Inflammatory macrophage treated with lipopolysaccharide for 1 hour (primary cell): ENCODE results near the gene GRK2.
"Not testable (repeated sequence)": the region's sequence is repeated elsewhere in the genome, so short reads cannot be mapped to it uniquely, and the experiment has no call there.

ENCODE experiments used
- DNase-seq, 2 donors: peaks; one replicate each; pipeline ENCODE4 v3.0.0-alpha.2; 2020 to 2022

GRK2 gene

GRCh38 chr11:67266449-67267187 lies at the start of gene GRK2:
GRK2 (plus strand) TSS chr11:67266473; CDS start chr11:67266700, 227 bp downstream.
- DNase-seq, result no peak

DNA sequence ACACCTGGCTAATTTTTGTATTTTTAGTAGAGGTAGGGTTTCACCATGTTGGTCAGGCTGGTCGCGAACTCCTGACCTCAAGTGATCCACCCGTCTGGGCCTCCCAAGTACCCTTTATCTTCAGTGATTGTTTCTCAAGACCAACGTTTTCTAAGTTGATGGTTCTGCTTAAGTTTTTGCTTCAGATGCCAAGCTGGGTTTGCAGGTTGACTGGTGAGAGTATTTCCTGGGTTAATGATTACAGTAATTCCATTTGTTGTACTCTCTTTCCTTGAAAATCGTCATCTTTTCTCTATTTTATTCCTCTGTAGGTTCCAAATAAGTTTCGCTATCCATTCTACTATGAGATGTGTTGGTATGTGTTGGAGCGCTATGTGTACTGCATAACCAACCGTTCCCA lies 38.5 kb upstream of the GRK2 start:
- DNase-seq, result no peak

DNA sequence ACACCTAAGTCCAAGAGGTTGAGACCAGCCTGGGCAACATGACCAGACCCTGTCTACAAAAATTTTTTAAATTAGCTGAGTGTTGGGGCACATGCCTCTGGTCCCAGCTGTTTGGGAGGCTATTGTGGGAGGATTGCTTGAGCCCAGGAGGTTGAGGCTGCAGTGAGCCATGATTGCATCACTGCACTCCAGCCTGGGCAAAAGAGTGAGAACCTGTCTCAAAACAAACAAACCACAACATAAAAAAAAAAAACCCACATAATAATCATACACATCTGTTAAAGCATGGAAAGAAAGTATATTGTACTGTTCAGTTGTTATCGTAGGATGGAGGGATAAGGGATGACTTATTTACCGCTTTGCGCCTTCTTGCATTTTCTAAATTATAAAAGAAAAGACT lies 35.9 kb upstream of the GRK2 start:
- DNase-seq, result no peak

DNA sequence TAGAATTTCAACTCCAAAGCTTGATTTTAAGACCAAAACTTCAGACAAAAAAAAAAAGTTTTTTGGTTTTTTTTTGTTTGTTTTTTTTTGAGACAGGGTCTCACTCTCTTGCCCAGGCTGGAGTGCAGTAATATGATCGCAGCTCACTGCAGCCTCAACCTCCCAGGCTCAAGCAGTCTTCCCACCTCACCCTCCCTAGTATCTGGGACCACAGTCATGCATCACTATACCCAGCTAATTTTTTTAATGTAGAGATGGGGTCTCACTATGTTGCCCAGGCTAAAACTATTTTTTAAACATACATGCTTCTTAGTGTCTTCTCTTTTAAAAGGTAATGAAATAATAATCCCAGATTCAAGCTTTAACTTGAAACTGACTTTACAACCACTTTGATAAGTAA lies 35.4 kb upstream of the GRK2 start:
- no peak for DNase-seq

- no peak for DNase-seq
These were observed 32.6 kb upstream of the GRK2 start for GRCh38 chr11:67233584-67234190.

DNA sequence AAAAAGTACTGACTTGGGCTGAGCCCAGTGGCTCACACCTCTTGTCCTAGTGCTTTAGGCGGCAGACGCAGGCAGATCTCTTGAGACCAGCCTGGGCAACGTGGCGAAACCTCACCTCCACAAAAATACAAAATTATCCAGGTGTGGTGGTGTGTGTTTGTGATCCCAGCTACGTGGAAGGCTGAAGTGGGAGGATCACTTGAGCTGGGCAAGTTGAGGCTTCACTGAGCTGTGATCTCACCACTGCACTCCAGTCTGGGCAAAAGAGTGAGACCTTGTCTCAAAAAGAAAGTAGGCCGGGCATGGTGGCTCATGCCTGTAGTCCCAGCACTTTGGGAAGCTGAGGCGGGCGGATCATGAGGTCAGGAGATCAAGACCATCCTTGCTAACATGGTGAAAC lies 31.7 kb upstream of the GRK2 start:
- DNase-seq, result not testable (repeated sequence)

- DNase-seq, result no peak
These were observed 28.7 kb upstream of the GRK2 start for GRCh38 chr11:67237574-67237973.

DNA sequence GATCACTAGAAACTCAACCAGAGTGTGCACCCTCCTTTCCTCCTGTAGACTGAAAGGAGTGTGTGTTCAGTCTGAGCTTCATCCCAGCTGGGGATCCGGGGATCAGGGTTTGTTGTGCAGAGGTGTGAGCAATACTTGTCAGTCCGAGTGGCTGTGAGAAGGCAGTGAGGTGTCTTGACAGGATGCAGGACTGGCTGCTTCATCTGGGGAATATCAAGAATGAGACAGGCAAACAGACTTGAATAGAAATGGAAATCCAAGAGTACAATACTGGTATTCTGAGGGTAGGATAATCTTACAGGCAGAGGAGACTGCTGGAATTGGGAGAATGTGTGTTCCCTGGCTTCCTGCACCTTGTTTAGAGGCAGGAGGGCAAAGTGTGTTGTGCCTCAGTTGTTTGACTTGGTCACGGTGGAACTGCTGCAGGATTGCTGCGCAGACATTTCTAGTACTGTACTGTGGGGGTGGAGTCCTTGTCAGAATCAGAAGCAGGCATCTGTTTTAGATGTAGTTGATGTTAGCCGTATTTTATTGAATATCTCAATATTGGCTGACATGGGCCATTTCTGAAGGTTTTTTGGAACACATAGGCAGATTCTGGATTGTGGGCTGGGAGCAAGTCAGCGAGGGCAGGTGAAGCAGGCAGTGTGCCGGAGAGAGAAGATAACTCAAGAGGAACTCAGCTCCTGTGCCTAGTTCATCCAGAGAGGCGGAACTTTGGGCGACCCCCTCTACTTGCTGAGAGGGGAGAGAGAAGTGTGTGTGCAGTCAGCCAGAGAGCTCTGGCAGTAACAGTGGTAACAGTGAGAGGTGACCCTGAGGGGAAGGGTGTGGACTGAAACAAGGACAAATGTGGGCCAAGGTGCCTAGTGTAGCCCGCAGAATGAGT lies 27.1 kb upstream of the GRK2 start:
- no peak for DNase-seq

GRCh38 chr11:67239783-67240575 lies 26.3 kb upstream of the GRK2 start:
- DNase-seq, result peak; percentile 90 to 96

DNA sequence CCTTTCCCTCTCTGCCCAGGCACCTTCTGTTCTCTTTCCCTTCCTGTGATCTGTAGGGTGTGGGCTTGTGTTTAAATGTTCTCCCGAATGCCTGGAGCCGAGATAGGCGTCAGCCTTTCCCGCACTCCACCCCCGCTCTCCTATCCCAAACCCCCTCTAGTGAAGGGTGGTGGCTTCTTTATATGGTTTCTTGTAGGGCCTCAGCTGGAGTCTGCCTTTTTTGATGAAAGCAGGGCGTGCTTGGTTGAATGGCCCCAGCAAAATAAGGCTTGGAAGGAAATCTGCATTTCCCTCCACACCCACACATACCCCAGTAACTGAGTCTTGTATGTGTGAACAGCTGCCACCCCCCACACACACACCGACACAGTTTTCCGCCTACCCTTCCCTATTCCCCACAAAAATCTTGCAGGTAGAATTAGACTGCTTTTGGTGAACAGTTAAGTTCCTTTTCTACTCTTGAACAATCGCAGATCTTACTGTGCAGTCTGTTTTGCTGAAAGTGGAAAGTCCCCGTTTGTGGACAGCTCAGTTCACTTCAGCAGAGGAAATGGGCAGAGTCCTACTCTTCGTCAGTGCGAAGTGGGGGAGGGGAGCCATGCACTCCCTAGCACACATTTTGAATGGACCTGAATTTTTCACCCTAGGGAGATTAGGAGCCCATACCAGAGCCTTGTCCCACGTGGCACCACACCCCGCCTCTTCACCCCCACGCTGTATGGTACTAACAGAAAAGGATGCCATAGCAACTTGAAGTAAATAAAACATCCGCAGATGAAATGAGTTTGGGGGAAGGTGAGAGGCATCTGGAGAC lies 25.5 kb upstream of the GRK2 start:
- peak; percentile 86 to 89 for DNase-seq

DNA sequence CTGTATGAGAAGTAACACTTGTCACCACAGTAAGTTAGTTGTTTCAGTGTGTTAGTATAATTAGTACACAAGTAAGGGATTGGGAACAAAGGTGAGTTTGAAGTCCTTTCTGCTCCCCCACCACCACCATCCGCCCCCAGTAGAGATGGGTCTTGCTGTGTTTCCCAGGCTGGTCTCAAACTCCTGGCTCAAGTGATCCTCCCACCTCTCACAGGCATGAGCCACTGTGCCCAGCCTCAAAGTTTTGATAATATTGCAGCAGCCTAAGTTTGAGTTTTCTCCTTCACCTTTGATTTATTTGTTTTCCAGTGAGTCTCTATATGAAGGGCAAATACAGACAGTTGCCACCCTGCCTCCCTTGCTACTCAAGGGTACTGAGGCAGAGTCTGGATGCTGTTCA lies 23.7 kb upstream of the GRK2 start:
- no peak for DNase-seq

DNA sequence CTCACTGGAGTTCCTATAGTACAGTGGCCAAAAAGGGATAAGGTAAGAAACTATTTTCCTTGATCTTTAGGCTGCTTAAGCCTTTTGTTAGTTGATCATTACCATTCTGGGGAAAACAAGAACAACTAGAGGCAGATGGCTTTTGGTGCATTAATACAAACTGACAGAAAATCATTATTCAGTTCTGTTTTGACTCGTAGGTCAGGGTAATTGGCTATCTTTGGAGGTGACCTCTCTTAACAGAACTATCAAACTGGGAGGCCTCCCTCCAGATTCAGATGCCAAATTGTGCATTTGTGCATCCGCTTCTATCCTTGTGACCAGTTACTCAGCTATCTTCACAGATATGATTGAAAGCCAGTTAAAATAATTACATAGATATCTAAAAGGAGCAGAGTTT lies 23.2 kb upstream of the GRK2 start:
- DNase-seq, result no peak

- DNase-seq, result no peak
These were observed 21.2 kb upstream of the GRK2 start for GRCh38 chr11:67245046-67245445.

DNA sequence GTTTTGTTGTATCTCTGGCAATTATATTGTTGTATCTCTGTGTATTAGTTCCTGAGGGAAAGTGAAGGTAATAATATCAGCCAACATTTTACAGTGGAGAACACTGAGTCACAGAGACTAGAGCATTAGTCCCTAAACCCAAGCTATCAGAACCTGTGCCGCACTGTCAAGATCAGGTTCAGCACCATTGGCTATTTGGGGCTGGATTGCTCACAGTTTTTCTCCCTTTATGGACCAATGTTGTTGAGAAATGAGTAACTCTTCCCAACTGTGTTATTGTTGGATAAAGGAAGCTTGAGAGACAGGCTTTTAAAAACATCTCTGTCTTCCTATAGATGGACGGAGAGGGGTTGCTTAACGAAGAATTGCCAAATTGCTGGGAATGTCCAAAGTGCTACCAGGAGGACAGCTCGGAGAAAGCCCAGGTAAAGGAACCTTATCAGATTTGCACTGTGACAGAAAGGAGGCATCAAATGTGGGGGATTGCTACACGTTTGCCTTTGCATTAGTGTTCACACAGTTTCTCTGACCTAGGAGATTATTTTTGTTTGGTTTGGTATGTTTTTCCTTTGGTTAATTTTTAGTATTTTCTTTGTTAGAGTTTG lies 18.2 kb upstream of the GRK2 start:
- DNase-seq, result no peak

DNA sequence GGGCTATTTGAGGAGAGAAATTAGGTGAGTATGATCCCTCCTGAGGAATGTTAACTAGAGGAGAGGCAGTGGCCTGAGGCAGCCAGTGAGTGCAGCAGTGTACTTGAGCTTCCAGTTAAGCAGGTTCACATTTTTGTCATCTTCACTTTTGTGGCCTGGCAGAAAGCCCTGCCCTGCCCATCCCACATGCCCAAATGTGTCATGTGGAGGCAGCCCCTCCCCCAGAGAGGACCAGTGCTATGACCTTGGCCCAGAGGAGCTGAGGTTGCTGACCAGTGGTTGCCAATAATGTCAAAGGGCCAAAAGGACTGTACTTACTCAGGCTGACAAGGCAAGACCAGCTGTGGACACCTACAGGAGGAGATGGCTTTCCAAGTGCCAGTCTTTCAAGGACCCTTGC lies 17.6 kb upstream of the GRK2 start:
- DNase-seq, result no peak

GRCh38 chr11:67250059-67251043 lies 15.9 kb upstream of the GRK2 start:
- DNase-seq, result no peak

DNA sequence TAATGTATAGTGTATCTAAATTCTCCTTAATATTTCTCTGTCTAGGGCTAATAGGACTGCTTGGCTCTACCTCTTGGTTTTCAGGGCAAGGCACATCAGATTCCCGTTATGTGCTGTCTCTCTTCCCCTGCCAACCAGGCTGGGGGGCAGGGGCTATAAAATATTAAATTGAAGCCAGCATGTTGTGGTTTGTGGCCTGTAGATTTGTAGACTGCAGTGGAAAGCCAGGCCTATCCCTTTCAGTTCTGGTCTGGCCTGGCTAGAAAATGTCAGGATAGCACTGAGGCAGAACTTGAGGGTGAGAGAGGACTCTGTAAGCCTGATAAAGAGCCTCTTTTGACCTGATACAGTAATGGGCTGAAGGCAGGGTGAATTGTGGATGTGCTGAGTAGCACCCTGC lies 14.4 kb upstream of the GRK2 start:
- DNase-seq, result no peak

DNA sequence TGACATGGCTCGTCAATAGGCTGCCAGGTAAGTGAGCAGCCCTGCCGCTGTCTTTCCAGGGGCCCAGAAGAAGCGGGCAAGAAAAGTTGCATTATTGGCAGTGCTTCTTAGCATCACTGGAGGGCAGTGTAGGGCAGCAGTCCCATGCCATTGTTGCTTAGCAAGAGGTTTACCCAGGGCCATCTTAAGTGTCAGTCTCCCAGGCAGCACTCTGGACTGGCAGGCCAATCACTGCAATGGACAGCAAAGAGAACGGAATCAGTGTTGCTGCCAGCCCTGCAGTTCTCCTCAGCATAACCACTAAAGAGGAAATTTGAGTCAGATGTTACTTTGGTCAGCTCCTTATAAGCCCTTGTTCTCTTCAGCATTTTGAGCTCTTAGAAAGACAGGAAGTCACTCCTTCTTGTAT lies 13.4 kb upstream of the GRK2 start:
- peak; percentile 68 to 82 for DNase-seq

GRCh38 chr11:67253872-67254624 lies 12.2 kb upstream of the GRK2 start:
- DNase-seq, result no peak

DNA sequence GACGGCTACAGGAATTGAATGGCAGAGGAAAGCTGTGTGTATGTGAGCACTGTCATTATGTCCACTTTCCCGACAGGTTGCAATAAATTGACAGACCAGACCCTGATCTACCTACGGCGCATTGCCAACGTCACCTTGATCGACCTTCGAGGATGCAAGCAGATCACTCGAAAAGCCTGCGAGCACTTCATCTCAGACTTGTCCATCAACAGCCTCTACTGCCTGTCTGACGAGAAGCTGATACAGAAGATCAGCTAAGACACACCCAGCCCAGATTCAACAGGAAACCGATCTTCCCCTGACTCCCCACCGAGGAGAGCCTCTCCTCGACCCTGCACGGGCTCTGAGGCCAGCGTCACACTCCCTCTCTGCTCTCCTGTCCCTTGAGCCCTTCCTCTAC lies 11.5 kb upstream of the GRK2 start:
- DNase-seq, result no peak
